PFSK-1 (cell line): ENCODE results near the gene PFDN1.

ENCODE experiments used
- FOXP2 ChIP-seq: optimal IDR thresholded peaks from 2 replicates; pipeline ENCODE3; 2011; ENCODE audit warnings: borderline replicate concordance, control low read depth, inconsistent platforms; ENCODE audit not compliant: insufficient read depth; ENCODE audit errors: extremely low read length, extremely low read depth
- POLR2AphosphoS5 ChIP-seq: IDR thresholded peaks from 2 replicates; pipeline ENCODE4 v1.6.1; 2012; ENCODE audit warnings: low read depth, mild to moderate bottlenecking, control low read depth, low read length, moderate library complexity
- SIN3A ChIP-seq: IDR thresholded peaks from 2 replicates; pipeline ENCODE4 v1.6.1; 2012; ENCODE audit warnings: mild to moderate bottlenecking, low read length, moderate library complexity, borderline replicate concordance; ENCODE audit not compliant: insufficient read depth
- TAF1 ChIP-seq: IDR thresholded peaks from 2 replicates; pipeline ENCODE4 v1.6.1; 2012; ENCODE audit warnings: low read length, control low read depth, borderline replicate concordance; ENCODE audit not compliant: insufficient read depth
- TF ChIP-seq, protein P1 (sequence below), 2 experiments: IDR thresholded peaks; 2 replicates each; pipeline versions ENCODE4 v1.6.1 to v1.8.0; 2011 to 2012; ENCODE audit warnings: low read depth in 2 of 2, low read length in 2 of 2, control low read depth in 1 of 2, inconsistent platforms in 1 of 2, mild to moderate bottlenecking in 1 of 2, moderate library complexity in 1 of 2; ENCODE audit not compliant: insufficient read depth in 1 of 2

PFDN1 gene

DNA sequence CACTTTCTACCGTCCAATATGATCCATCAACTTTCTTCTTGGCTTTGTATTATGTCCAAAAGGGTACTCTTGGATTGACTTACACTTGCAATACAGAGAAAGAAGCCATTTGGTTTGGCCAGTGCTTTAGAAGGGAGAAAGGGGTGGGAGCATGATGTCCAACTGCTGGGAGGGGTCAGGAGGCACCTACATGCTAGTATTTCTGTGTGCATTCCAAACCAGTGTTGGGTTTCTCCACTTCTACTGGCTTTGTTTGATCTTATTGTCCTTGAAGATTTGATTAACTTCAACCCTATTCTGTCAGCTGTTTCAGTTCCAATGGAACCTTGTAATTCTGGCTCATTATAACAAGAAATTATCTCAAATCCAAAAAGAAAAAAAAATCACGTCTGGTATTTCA lies 100.3 kb downstream of the PFDN1 start:
- TF ChIP-seq, protein P1, sequence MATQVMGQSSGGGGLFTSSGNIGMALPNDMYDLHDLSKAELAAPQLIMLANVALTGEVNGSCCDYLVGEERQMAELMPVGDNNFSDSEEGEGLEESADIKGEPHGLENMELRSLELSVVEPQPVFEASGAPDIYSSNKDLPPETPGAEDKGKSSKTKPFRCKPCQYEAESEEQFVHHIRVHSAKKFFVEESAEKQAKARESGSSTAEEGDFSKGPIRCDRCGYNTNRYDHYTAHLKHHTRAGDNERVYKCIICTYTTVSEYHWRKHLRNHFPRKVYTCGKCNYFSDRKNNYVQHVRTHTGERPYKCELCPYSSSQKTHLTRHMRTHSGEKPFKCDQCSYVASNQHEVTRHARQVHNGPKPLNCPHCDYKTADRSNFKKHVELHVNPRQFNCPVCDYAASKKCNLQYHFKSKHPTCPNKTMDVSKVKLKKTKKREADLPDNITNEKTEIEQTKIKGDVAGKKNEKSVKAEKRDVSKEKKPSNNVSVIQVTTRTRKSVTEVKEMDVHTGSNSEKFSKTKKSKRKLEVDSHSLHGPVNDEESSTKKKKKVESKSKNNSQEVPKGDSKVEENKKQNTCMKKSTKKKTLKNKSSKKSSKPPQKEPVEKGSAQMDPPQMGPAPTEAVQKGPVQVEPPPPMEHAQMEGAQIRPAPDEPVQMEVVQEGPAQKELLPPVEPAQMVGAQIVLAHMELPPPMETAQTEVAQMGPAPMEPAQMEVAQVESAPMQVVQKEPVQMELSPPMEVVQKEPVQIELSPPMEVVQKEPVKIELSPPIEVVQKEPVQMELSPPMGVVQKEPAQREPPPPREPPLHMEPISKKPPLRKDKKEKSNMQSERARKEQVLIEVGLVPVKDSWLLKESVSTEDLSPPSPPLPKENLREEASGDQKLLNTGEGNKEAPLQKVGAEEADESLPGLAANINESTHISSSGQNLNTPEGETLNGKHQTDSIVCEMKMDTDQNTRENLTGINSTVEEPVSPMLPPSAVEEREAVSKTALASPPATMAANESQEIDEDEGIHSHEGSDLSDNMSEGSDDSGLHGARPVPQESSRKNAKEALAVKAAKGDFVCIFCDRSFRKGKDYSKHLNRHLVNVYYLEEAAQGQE (IDR thresholded peaks at IDR 0.05; ENCODE audit: insufficient read depth in 1 of 2, low read depth in 2 of 2, low read length in 2 of 2), result no peak

DNA sequence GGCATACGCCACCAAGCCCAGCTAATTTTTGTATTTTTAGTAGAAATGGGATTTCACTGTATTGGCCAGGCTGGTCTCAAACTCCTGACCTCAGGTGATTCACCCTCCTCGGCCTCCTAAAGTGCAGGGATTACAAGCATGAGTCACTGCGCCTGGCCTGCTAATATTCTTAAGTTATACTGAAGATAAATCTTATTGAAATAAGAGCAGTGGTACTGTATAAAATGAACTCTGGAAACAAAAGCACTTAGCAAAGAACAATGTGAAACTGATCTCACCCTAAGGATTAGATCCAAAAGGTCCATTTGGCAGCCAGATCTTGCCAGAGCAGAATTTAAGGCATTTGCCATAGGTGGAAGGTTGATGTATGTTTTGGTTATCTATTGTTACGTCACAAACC lies 100.8 kb downstream of the PFDN1 start:
- no peak for TF ChIP-seq POLR2AphosphoS5
- no peak for TF ChIP-seq SIN3A
- no peak for TF ChIP-seq FOXP2
- TF ChIP-seq, protein P1 (IDR thresholded peaks at IDR 0.05; ENCODE audit: insufficient read depth in 1 of 2, low read depth in 2 of 2, low read length in 2 of 2), result no peak
- no peak for TF ChIP-seq TAF1

DNA sequence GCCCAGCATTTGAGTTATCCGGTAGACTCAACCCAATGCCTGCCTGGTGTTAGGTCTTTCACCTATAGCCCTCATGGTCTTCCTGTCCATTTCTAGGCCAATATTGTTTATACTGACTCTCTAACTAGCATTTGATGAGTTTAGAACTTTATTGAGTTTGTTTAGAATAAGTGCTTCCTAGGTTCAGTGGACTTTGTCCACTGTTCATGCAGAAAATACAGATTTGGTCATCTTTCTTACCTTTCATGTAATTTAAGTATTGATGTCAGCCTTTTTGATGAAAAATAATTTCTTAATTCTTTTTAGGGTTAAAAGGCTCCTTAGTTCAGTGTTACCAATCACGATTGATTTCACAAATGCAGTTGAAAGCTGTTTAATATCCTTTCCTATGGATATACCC lies 105.9 kb downstream of the PFDN1 start:
- TF ChIP-seq TAF1 (no peak), FOXP2 (no peak), POLR2AphosphoS5 (no peak), SIN3A (no peak)
- TF ChIP-seq, protein P1 (IDR thresholded peaks at IDR 0.05; ENCODE audit: insufficient read depth in 1 of 2, low read depth in 2 of 2, low read length in 2 of 2), result no peak

DNA sequence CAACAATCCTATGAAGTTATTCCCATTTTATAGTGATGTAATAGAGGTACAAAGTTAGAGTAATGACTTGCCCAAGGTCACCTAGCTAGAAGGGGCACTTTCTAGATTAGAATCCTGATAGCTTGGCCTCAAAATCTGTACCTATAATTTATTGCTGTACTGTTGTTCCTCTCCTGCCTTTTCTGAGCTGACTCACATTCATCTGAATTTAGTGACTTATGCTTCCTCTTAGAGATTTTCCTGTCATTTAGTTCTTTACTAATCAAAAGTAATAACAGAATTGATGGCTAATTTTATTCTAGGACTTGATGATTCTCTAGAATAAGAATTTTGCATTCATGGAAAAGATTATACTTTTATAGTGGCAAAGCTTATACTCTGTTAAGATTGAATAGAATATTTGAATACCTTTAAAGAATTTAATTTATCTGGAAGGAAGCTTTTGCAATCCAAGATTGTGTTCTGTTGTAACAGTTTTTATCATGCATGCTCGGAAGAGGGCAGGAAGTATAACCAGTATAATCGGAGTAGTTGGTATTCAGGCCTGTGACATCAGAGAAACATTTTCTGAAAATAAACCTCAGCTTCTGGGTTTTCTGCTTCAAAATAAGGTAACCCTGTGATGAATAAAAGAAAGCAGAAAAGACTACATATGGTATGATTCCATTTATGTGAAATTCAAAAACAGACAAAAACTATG lies 106.6 kb downstream of the PFDN1 start:
- TF ChIP-seq, protein P1 (IDR thresholded peaks at IDR 0.05; ENCODE audit: insufficient read depth in 1 of 2, low read depth in 2 of 2, low read length in 2 of 2), result no peak
- TF ChIP-seq FOXP2, result no peak
- no peak for TF ChIP-seq SIN3A
